Keratinocyte (primary cell): Measurements from ENCODE around the gene PNPLA2.

Source experiments
- EZH2 ChIP-seq: IDR thresholded peaks from one replicate; pipeline ENCODE4 v1.6.1; 2012; ENCODE audit warnings: inconsistent platforms, mild to moderate bottlenecking, low read length, moderate library complexity
- TF ChIP-seq, protein P1 (sequence below), 3 experiments: IDR thresholded peaks in 1 of 3; conservative IDR thresholded peaks in 1 of 3; optimal IDR thresholded peaks in 1 of 3; 2 replicates in 2 of 3; 3 replicates in 1 of 3; pipeline versions ENCODE3 to v1.5.1; 2011; ENCODE audit warnings: low read length in 3 of 3, mild to moderate bottlenecking in 3 of 3, moderate library complexity in 2 of 3, control low read depth in 1 of 3, inconsistent platforms in 1 of 3; ENCODE audit not compliant: insufficient read depth in 2 of 3; ENCODE audit errors: extremely low read depth in 1 of 3

DNA sequence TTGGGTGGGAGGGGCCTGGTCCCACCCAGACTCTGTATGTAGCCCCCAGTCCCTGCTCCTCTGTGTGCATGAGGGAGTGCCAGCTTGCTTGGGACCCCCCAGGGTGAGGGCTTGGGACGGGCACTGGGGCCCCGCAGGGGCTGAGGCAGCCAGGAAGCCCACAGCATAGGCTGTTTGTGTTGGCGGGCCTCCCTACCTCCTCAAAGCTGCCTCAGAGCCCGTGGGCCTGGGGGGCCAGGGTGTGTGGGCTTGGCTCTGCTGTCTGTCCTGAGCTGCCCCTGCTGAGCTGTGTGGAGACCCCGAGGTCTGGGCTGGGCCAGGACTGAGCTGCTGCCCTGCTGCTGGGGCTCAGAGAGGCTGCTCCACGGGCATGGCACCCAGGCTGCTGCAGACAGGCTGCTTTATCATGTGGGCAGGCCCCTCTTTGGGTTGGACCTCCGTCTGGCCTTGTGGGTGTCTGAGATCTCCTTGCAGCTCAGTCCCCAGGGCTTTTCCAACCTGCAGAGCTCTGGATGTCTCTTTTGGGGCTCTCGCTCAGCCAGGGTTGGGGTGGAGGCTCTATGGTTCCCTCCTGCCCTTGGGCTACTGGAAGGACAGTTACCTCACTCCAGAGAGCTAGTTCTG lies 27.3 kb downstream of the PNPLA2 start:
- TF ChIP-seq, protein P1, sequence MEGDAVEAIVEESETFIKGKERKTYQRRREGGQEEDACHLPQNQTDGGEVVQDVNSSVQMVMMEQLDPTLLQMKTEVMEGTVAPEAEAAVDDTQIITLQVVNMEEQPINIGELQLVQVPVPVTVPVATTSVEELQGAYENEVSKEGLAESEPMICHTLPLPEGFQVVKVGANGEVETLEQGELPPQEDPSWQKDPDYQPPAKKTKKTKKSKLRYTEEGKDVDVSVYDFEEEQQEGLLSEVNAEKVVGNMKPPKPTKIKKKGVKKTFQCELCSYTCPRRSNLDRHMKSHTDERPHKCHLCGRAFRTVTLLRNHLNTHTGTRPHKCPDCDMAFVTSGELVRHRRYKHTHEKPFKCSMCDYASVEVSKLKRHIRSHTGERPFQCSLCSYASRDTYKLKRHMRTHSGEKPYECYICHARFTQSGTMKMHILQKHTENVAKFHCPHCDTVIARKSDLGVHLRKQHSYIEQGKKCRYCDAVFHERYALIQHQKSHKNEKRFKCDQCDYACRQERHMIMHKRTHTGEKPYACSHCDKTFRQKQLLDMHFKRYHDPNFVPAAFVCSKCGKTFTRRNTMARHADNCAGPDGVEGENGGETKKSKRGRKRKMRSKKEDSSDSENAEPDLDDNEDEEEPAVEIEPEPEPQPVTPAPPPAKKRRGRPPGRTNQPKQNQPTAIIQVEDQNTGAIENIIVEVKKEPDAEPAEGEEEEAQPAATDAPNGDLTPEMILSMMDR (optimal IDR thresholded peaks at IDR 0.05 in 1 of 3, IDR thresholded peaks at IDR 0.05 in 1 of 3, conservative IDR thresholded peaks at IDR 0.05 in 1 of 3; ENCODE audit: extremely low read depth in 1 of 3, insufficient read depth in 2 of 3, low read length in 3 of 3), result no peak
- no peak for TF ChIP-seq EZH2
